ENCODE measurements around the gene HMX1.

The HMX1 gene

DNA sequence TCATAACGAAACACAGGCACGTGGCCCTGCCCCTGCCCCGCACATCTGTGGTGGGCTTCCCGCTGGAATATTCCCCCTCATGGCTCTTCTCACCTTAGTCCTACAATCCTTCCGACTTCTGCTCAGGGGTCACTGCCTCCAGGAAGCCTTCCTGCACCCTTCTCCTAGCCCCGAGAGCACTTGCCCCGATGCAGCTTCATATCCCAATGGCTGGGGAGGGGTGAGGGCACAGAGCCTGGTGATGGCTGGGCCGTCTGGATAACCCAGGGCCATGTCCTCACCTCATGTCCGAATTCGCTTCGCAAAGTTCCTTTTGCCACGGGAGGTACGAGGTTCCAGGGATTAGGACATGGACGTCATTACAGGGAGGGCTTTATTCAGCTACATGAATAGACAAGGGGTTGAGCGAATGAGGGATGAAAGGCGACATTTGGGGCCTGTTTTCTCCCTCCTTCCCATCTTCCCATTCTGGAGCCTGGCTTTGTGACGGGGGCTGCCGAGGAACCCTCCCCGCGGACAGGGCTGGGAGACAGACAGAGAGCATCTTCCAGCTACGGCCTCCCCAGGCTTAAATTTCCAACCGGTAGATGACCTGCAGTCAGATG, 35.5 kb upstream of the HMX1 start:
- no peak overlapping the region for H3K4me3 Mint-ChIP-seq
- TF ChIP-seq, protein P1, sequence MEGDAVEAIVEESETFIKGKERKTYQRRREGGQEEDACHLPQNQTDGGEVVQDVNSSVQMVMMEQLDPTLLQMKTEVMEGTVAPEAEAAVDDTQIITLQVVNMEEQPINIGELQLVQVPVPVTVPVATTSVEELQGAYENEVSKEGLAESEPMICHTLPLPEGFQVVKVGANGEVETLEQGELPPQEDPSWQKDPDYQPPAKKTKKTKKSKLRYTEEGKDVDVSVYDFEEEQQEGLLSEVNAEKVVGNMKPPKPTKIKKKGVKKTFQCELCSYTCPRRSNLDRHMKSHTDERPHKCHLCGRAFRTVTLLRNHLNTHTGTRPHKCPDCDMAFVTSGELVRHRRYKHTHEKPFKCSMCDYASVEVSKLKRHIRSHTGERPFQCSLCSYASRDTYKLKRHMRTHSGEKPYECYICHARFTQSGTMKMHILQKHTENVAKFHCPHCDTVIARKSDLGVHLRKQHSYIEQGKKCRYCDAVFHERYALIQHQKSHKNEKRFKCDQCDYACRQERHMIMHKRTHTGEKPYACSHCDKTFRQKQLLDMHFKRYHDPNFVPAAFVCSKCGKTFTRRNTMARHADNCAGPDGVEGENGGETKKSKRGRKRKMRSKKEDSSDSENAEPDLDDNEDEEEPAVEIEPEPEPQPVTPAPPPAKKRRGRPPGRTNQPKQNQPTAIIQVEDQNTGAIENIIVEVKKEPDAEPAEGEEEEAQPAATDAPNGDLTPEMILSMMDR (IDR thresholded peaks at IDR 0.05): no peak
- H3K27ac Mint-ChIP-seq: no peak overlapping the region
- H3K27me3 Mint-ChIP-seq (ENCODE audit: low read depth, poor library complexity): peaks cover 61% of the 10 kb centered on the region
- DNase-seq: no peak
- H3K36me3 Mint-ChIP-seq (ENCODE audit: low read depth): no peaks in the 10 kb centered on the region
- H3K4me1 Mint-ChIP-seq: peaks cover 9% of the 10 kb centered on the region
- H3K9me3 Mint-ChIP-seq: peaks cover 25% of the 10 kb centered on the region

DNA sequence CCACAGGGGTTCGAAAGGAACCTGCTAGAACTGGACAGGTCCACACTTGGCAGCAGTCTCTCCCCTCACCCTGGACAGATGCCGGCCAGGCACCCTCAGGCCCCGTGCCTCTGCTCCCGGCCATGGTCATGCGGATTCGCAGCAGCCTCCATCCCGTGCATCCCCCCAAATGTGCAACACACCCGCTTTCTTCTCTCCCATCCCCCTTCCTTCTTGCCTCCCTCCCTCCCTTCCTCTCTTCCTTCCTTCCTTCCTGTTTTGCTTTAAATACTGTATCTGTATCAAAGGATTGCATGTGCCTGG, 35.0 kb upstream of the HMX1 start:
- Mint-ChIP-seq H3K36me3 (ENCODE audit: low read depth) (no peaks in the 10 kb centered on the region), H3K27ac (no peak overlapping the region), H3K27me3 (ENCODE audit: low read depth, poor library complexity) (peaks cover 64% of the 10 kb centered on the region), H3K4me3 (no peak overlapping the region), H3K9me3 (peaks cover 30% of the 10 kb centered on the region), H3K4me1 (peaks cover 9% of the 10 kb centered on the region)
- no peak for DNase-seq
- TF ChIP-seq, protein P1 (IDR thresholded peaks at IDR 0.05): no peak

DNA sequence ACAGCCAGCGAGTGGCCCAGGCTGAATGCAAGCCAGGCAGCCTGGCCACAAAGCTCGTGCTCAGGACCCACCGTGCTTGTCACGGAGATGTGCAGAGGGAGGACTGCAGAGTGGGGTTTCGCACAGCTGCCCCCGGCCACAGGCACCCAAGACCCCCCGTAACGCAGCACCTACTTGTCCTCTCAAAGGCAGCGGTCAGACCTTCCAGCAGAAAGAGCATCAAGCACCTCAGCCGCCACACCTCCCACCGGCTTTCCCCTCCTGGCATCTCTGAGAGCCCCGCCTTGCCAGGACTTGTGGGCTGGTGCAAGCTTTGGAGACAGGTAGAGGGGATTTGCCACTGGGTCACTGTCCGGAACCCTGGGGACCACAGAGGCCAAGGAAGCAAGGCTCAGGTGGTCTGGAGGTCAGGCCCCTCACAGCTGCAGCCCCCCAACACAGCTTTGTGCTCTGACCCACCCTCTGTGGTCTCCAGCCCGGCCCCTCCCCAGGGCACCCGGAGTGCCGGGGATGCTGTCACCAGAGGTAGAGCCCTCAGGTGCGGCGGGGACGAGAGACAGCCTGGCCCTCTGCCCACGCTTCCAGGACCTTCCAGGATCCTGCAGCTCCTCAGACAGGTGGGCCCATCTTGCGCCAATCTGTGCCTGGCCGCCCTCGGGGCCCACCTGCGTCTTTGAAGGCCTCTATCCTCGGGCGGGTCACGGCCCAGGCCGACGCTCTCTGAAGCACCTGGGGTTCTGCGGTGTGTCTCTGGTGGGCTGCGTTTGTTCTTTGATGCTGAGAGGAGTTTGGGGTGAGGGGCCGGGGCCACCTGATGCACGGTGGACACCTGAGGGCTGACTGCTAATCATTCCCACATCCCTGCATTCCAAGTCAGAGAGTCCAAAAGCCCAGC, 34.4 kb upstream of the HMX1 start:
- H3K27ac Mint-ChIP-seq: no peak overlapping the region
- TF ChIP-seq, protein P1 (IDR thresholded peaks at IDR 0.05): no peak

DNA sequence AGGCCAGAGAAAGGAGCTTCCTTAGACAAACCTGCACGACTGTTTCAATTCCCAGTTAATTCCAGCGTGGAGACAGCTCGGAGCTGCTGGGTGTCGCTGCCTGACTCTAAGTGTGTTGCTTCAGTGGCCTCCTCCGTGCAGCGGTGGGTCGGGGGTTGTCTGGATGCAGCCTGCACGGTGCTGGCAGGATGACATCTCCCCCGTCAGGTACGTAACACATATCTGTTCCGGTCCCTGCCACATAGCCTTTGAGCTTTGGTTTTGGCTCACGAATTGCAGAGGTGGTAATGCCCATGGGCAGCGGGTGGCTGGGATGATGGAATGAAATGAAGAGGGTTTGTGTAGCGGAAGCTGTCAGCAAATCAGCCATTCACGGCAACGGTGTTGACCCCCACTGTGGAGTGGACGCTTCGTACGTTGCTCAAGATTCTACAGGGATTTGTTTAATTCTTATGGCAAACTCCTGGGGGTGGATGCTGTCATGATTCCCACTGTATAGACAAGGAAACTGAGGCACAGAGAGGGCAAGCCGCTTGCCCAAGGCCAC, 33.7 kb upstream of the HMX1 start:
- no peak for DNase-seq
- Mint-ChIP-seq H3K4me1 (peaks cover 9% of the 10 kb centered on the region), H3K36me3 (ENCODE audit: low read depth) (no peaks in the 10 kb centered on the region), H3K27me3 (ENCODE audit: low read depth, poor library complexity) (peaks cover 69% of the 10 kb centered on the region), H3K27ac (no peak overlapping the region), H3K9me3 (peaks cover 43% of the 10 kb centered on the region), H3K4me3 (no peak overlapping the region)
- TF ChIP-seq, protein P1 (IDR thresholded peaks at IDR 0.05): no peak

More for the DNA sequence above, 34.4 kb upstream of the HMX1 start:
- Mint-ChIP-seq H3K9me3 (peaks cover 36% of the 10 kb centered on the region), H3K36me3 (ENCODE audit: low read depth) (no peaks in the 10 kb centered on the region), H3K4me1 (peaks cover 9% of the 10 kb centered on the region), H3K4me3 (no peak overlapping the region), H3K27me3 (ENCODE audit: low read depth, poor library complexity) (peaks cover 70% of the 10 kb centered on the region)
- DNase-seq: no peak

DNA sequence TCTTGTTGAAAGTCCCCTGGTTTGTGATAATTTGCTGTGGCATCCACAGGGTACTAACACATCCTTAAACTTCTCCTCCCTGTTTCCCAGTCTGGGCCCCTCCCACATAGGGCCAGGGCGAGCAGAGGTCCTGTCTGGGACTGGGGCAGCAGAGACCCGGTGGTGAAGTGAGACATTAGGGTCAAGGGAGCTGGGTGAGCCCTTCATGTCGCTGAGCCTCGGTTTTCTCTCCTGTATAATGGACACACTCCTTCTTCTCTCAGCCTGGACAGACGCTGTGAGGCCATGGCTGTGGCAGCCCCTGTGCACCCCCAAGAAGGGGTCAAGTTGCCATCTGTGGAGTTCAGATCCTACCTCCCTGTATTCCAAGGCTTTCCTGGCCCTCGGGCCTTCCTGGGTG, 33.0 kb upstream of the HMX1 start:
- H3K9me3 Mint-ChIP-seq: peaks cover 49% of the 10 kb centered on the region

More for the DNA sequence above, 33.0 kb upstream of the HMX1 start:
- H3K36me3 Mint-ChIP-seq (ENCODE audit: low read depth): no peaks in the 10 kb centered on the region
- peaks cover 7% of the 10 kb centered on the region for H3K4me1 Mint-ChIP-seq
- no peak for DNase-seq
- TF ChIP-seq, protein P1 (IDR thresholded peaks at IDR 0.05): no peak
- H3K4me3 Mint-ChIP-seq: no peak overlapping the region
- no peak overlapping the region for H3K27ac Mint-ChIP-seq
- peaks cover 69% of the 10 kb centered on the region for H3K27me3 Mint-ChIP-seq (ENCODE audit: low read depth, poor library complexity)
